HL-60 (cell line): ENCODE results near the gene GRIA1.
"Not testable (repeated sequence)": the region's sequence is repeated elsewhere in the genome, so short reads cannot be mapped to it uniquely, and the experiment has no call there.

ENCODE experiments used
- CTCF ChIP-seq: IDR thresholded peaks from one replicate; pipeline ENCODE4 v1.5.1; 2011; ENCODE audit warnings: low read length, control low read depth, inconsistent platforms; ENCODE audit not compliant: insufficient read depth
- POLR2AphosphoS5 ChIP-seq: IDR thresholded peaks from 2 replicates; pipeline ENCODE4 v1.6.1; 2012; ENCODE audit warnings: low read depth

- TF ChIP-seq CTCF, POLR2AphosphoS5: not testable (repeated sequence)
Observed at GRCh38 chr5:153862906-153863305, 372.4 kb downstream of the GRIA1 start.
